ENCODE data around the gene OSBP. TPM values are rescaled to one million over a fixed set of nuclear protein-coding genes. Genes with fewer than 3 reads are reported as not detected.
A peak's percentile ranks its signal among the peaks of the same experiment; 100 is the strongest.

Gene OSBP
- total and polyA plus RNA-seq, 9 of the 15 experiments (the other 6 are each of a cell fraction or from before 2014, with no cell fraction given) = 11.7 to 49.0 (median 28.7) TPM

- no peak for TF ChIP-seq RBM39 (optimal IDR thresholded peaks at IDR 0.05; ENCODE audit: low read depth, low read length)
- TF ChIP-seq KLF16 (IDR thresholded peaks at IDR 0.05) = 0 out of 2 replicates have a peak, but pooled peaks have one; percentile 21
- TF ChIP-seq HES1 (IDR thresholded peaks at IDR 0.05; ENCODE audit: low read depth) = peak; percentile 17; the same call in 1 of the 2 replicates
- TF ChIP-seq FOXM1 (IDR thresholded peaks at IDR 0.05; ENCODE audit: low read depth) = peak; percentile 52; the same call in 1 of the 2 replicates
- TF ChIP-seq FOXM1 (CRISPR knock-in tag; IDR thresholded peaks at IDR 0.05; ENCODE audit: low read depth) = no peak
- TF ChIP-seq OTX1 (CRISPR knock-in tag; IDR thresholded peaks at IDR 0.05) = no peak
- no peak for TF ChIP-seq CBFA2T2 (conservative IDR thresholded peaks at IDR 0.05)
- peak; percentile 99 for TF ChIP-seq JUND (IDR thresholded peaks at IDR 0.05; ENCODE audit: borderline replicate concordance, low read depth, low read length)
- TF ChIP-seq JUND (tag; IDR thresholded peaks at IDR 0.05; ENCODE audit: borderline replicate concordance, low read depth, low read length) = peak; percentile 93; the same call in 1 of the 3 replicates
- peak; percentile 32; the same call in 1 of the 2 replicates for TF ChIP-seq REST (IDR thresholded peaks at IDR 0.05; ENCODE audit: borderline replicate concordance)
- no peak for TF ChIP-seq REST (CRISPR knock-in tag; IDR thresholded peaks at IDR 0.05; ENCODE audit: low read depth)
These were observed 70.2 kb downstream of the OSBP start (continued) for GRCh38 chr11:59545179-59546020.

Data from K562 (cell line).